HepG2 (cell line): ENCODE data around the gene PYGL. TPM values are rescaled to one million over a fixed set of nuclear protein-coding genes. Genes with fewer than 3 reads are reported as not detected.

Experiments used
- ARNTL ChIP-seq: sonication (generic); formaldehyde crosslinking; IDR thresholded peaks from 2 replicates; pipeline ENCODE4 v1.4.0; 2020; ENCODE audit warnings: mild to moderate bottlenecking, missing genetic modification reagents
- CC2D1A ChIP-seq: sonication (generic); formaldehyde crosslinking; IDR thresholded peaks from 2 replicates; pipeline ENCODE4 v1.8.1; 2023; ENCODE audit warnings: mild to moderate bottlenecking, missing genetic modification reagents
- CEBPB ChIP-seq: IDR thresholded peaks from 2 replicates; pipeline ENCODE4 v1.6.1; 2011; ENCODE audit warnings: low read depth, low read length, improper control_type of control experiment, borderline replicate concordance
- CREM ChIP-seq, 2 experiments: sonication (generic) in 1 of 2; formaldehyde crosslinking in 1 of 2; IDR thresholded peaks; 2 replicates each; pipeline versions ENCODE4 v1.4.0 to v1.6.1; 2016 to 2020; ENCODE audit warnings: antibody characterized with exemption in 1 of 2, mild to moderate bottlenecking in 1 of 2, missing genetic modification reagents in 1 of 2
- FOXJ3 ChIP-seq: sonication (generic); formaldehyde crosslinking; IDR thresholded peaks from 2 replicates; pipeline ENCODE4 v1.4.0; 2020; ENCODE audit warnings: missing genetic modification reagents, mild to moderate bottlenecking, borderline replicate concordance
- HNRNPUL1 ChIP-seq: fragments of 200-400 bp; formaldehyde crosslinking; IDR thresholded peaks from 2 replicates; pipeline ENCODE4 v1.6.1; 2017; ENCODE audit warnings: low read depth, mild to moderate bottlenecking, low read length, moderate library complexity
- IRF2 ChIP-seq: IDR thresholded peaks from 2 replicates; pipeline ENCODE4 v1.6.1; 2018; ENCODE audit warnings: missing genetic modification reagents, missing compliant biosample characterization
- MIXL1 ChIP-seq: IDR thresholded peaks from 2 replicates; pipeline ENCODE4 v1.6.1; 2016
- MXI1 ChIP-seq: IDR thresholded peaks from 3 replicates; pipeline ENCODE4 v1.6.1; 2012; ENCODE audit warnings: low read depth, low read length, inconsistent platforms, borderline replicate concordance
- SAFB2 ChIP-seq: sonication (generic); formaldehyde crosslinking; IDR thresholded peaks from 2 replicates; pipeline ENCODE4 v1.5.1; 2020; ENCODE audit warnings: missing genetic modification reagents, low read depth, mild to moderate bottlenecking, borderline replicate concordance
- SALL1 ChIP-seq: sonication (generic); formaldehyde crosslinking; IDR thresholded peaks from 2 replicates; pipeline ENCODE4 v1.8.0; 2022; ENCODE audit warnings: mild to moderate bottlenecking, missing genetic modification reagents
- SIN3A ChIP-seq: IDR thresholded peaks from 2 replicates; pipeline ENCODE4 v1.6.1; 2011; ENCODE audit warnings: low read depth, mild to moderate bottlenecking, control low read depth, low read length, borderline replicate concordance
- SSRP1 ChIP-seq: IDR thresholded peaks from 2 replicates; pipeline ENCODE4 v1.6.1; 2016; ENCODE audit warnings: control low read depth
- TBL1XR1 ChIP-seq: fragments of 150-350 bp; IDR thresholded peaks from 2 replicates; pipeline ENCODE4 v1.6.1; 2014; ENCODE audit warnings: borderline replicate concordance, low read length; ENCODE audit not compliant: partially characterized antibody
- ZBTB21 ChIP-seq: sonication (generic); formaldehyde crosslinking; IDR thresholded peaks from 2 replicates; pipeline ENCODE4 v1.4.0; 2020; ENCODE audit warnings: missing genetic modification reagents
- ZFP36L1 ChIP-seq: sonication (generic); formaldehyde crosslinking; IDR thresholded peaks from 2 replicates; pipeline ENCODE4 v1.8.0; 2022; ENCODE audit warnings: mild to moderate bottlenecking, missing genetic modification reagents, moderate library complexity
- ZKSCAN5 ChIP-seq: sonication (generic); formaldehyde crosslinking; IDR thresholded peaks from 2 replicates; pipeline ENCODE4 v1.5.1; 2020; ENCODE audit warnings: mild to moderate bottlenecking, missing genetic modification reagents
- ZNF12 ChIP-seq: sonication (generic); formaldehyde crosslinking; IDR thresholded peaks from 2 replicates; pipeline ENCODE4 v1.5.0; 2020; ENCODE audit warnings: missing genetic modification reagents
- ZNF180 ChIP-seq: sonication (generic); formaldehyde crosslinking; IDR thresholded peaks from 2 replicates; pipeline ENCODE4 v1.4.0; 2020; ENCODE audit warnings: low read depth, missing genetic modification reagents, borderline replicate concordance
- ZNF317 ChIP-seq: sonication (generic); formaldehyde crosslinking; IDR thresholded peaks from 2 replicates; pipeline ENCODE4 v1.5.0; 2020; ENCODE audit warnings: mild to moderate bottlenecking, missing genetic modification reagents
- ZNF572 ChIP-seq: sonication (generic); formaldehyde crosslinking; IDR thresholded peaks from 2 replicates; pipeline ENCODE4 v1.5.1; 2020; ENCODE audit warnings: mild to moderate bottlenecking, missing genetic modification reagents
- polyA plus RNA-seq, 8 experiments: library from polyadenylated mRNA; depleted of rRNA in 3 of 8; stranded (reverse) in 7 of 8; unstranded in 1 of 8; fragments of >200 nt; fragmentation: Illumina TruSeq in 4 of 8; extraction: Trizol in 4 of 8; gene quantifications; 2 replicates each; pipeline versions ENCODE4 v1.2.1 to v1.2.3, GENCODE V29; 2011 to 2016; ENCODE audit warnings: low read depth in 4 of 8, missing spikeins in 1 of 8, mixed read lengths in 1 of 8; ENCODE audit not compliant: insufficient read depth in 1 of 8
- total RNA-seq, 5 experiments: library from RNA; depleted of rRNA; stranded (reverse); fragments of >200 nt; fragmentation: Illumina TruSeq; extraction: Trizol; gene quantifications; 2 replicates each; pipeline ENCODE4 v1.2.3, GENCODE V29; 2016; ENCODE audit warnings: low read depth in 1 of 5
- TF ChIP-seq, protein P1 (sequence below): sonication (generic); formaldehyde crosslinking; IDR thresholded peaks from 2 replicates; pipeline ENCODE4 v1.4.0; 2020; ENCODE audit warnings: low read depth, mild to moderate bottlenecking, missing genetic modification reagents
- TF ChIP-seq, protein P2 (sequence below): sonication (generic); formaldehyde crosslinking; IDR thresholded peaks from 2 replicates; pipeline ENCODE4 v1.8.1; 2022; ENCODE audit warnings: low read depth, mild to moderate bottlenecking, missing genetic modification reagents
- TF ChIP-seq, protein P3 (sequence below): sonication (generic); formaldehyde crosslinking; IDR thresholded peaks from 2 replicates; pipeline ENCODE4 v1.5.0; 2020; ENCODE audit warnings: mild to moderate bottlenecking, missing genetic modification reagents
- TF ChIP-seq, protein P4 (sequence below): IDR thresholded peaks from 2 replicates; pipeline ENCODE4 v1.6.1; 2016; ENCODE audit warnings: low read depth, borderline replicate concordance

PYGL gene
- total and polyA plus RNA-seq, 2 of the 13 experiments (the other 11 are each of a cell fraction or from before 2014, with no cell fraction given), result 98.4 to 110 TPM

DNA sequence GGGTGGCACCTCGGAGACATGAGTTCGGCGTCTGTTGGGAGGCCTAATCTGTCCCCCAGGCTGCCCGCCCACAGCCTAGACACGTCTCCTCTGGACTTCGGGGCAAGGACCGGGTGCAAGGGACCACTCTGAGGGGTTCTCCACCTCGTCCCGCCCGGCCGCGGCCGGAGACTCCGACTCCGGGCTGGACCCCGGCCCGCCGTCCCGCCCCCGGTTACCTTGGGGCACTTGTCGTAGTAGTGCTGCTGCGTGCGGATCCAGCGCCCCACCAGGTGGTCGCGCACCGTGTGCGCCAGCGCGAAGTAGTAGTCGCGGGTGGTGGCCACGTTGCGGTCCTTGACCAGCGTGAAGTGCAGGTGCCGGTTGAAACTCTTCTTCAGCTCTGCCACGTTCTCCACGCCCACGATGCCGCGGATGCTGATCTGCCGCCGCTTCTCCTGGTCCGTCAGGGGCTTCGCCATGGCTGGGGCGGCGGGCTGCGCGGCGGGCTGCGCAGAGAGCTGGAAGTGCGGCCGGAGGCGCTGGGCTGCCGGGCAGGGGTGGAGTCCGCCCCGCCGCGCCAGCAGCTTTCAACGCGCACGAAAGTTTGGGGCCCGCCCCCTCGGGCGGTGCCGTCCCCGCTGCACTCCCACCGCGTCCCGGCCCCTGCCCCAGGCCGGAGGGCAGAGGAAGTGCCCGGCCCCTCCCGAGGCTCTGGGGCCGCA is at the start of gene PYGL (continued):
- TF ChIP-seq, protein P1, sequence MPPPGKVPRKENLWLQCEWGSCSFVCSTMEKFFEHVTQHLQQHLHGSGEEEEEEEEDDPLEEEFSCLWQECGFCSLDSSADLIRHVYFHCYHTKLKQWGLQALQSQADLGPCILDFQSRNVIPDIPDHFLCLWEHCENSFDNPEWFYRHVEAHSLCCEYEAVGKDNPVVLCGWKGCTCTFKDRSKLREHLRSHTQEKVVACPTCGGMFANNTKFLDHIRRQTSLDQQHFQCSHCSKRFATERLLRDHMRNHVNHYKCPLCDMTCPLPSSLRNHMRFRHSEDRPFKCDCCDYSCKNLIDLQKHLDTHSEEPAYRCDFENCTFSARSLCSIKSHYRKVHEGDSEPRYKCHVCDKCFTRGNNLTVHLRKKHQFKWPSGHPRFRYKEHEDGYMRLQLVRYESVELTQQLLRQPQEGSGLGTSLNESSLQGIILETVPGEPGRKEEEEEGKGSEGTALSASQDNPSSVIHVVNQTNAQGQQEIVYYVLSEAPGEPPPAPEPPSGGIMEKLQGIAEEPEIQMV, result no peak
- TF ChIP-seq ZNF180 (CRISPR knock-in tag) (no peak), SALL1 (CRISPR knock-in tag) (peak; percentile 53; the same call in 1 of the 2 replicates), ZBTB21 (no peak), CREM (IDR thresholded peaks at IDR 0.05) (no peak), CREM (CRISPR knock-in tag; IDR thresholded peaks at IDR 0.05) (no peak), MIXL1 (CRISPR knock-in tag) (no peak), ZKSCAN5 (CRISPR knock-in tag) (no peak), ZNF317 (peak; percentile 72), MXI1 (peak; percentile 75; the same call in 1 of the 3 replicates), SSRP1 (no peak), ZNF572 (CRISPR knock-in tag) (no peak), CEBPB (no peak), ZFP36L1 (CRISPR knock-in tag) (peak; percentile 61; the same call in 1 of the 2 replicates), IRF2 (CRISPR knock-in tag) (no peak; the same call in 1 of the 2 replicates), FOXJ3 (CRISPR knock-in tag) (no peak), TBL1XR1 (peak; percentile 19), SIN3A (no peak; the same call in 1 of the 2 replicates), HNRNPUL1 (peak; percentile 38; the same call in 1 of the 2 replicates), SAFB2 (peak; percentile 65; the same call in 1 of the 2 replicates), ARNTL (peak; percentile 20; the same call in 1 of the 2 replicates), ZNF12 (CRISPR knock-in tag) (0 out of 2 replicates have a peak, but pooled peaks have one; percentile 16), CC2D1A (CRISPR knock-in tag) (0 out of 2 replicates have a peak, but pooled peaks have one; percentile 63)
- TF ChIP-seq, protein P2, sequence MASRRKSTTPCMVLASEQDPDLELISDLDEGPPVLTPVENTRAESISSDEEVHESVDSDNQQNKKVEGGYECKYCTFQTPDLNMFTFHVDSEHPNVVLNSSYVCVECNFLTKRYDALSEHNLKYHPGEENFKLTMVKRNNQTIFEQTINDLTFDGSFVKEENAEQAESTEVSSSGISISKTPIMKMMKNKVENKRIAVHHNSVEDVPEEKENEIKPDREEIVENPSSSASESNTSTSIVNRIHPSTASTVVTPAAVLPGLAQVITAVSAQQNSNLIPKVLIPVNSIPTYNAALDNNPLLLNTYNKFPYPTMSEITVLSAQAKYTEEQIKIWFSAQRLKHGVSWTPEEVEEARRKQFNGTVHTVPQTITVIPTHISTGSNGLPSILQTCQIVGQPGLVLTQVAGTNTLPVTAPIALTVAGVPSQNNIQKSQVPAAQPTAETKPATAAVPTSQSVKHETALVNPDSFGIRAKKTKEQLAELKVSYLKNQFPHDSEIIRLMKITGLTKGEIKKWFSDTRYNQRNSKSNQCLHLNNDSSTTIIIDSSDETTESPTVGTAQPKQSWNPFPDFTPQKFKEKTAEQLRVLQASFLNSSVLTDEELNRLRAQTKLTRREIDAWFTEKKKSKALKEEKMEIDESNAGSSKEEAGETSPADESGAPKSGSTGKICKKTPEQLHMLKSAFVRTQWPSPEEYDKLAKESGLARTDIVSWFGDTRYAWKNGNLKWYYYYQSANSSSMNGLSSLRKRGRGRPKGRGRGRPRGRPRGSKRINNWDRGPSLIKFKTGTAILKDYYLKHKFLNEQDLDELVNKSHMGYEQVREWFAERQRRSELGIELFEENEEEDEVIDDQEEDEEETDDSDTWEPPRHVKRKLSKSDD (CRISPR knock-in tag), result 0 out of 2 replicates have a peak, but pooled peaks have one; percentile 66
- TF ChIP-seq, protein P3, sequence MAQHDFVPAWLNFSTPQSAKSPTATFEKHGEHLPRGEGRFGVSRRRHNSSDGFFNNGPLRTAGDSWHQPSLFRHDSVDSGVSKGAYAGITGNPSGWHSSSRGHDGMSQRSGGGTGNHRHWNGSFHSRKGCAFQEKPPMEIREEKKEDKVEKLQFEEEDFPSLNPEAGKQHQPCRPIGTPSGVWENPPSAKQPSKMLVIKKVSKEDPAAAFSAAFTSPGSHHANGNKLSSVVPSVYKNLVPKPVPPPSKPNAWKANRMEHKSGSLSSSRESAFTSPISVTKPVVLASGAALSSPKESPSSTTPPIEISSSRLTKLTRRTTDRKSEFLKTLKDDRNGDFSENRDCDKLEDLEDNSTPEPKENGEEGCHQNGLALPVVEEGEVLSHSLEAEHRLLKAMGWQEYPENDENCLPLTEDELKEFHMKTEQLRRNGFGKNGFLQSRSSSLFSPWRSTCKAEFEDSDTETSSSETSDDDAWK (CRISPR knock-in tag), result no peak
- TF ChIP-seq, protein P4, sequence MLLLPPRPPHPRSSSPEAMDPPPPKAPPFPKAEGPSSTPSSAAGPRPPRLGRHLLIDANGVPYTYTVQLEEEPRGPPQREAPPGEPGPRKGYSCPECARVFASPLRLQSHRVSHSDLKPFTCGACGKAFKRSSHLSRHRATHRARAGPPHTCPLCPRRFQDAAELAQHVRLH, result 0 out of 2 replicates have a peak, but pooled peaks have one; percentile 17
